GM12878 (cell line): Measurements from ENCODE around the gene UBE2I. TPM values are rescaled to one million over a fixed set of nuclear protein-coding genes. Genes with fewer than 3 reads are reported as not detected.

Experiments used
- ATAC-seq: fragments of 200-7000 bp; cut with Tn5 transposase; 3 replicates; pipeline ENCODE4 v1.9.1; 2020; ENCODE audit warnings: mild to moderate bottlenecking, moderate library complexity
- BruUV-seq: library from RNA; stranded (reverse); fragments of 400-500 nt; replicated peaks from 2 replicates; lab custom pipeline; 2021; lab: Mats Ljungman, UMichigan
- CTCF ChIA-PET: fragments of 300-600 bp; sonication (Branson Sonifier 250); formaldehyde crosslinking; extraction: SDS; loops from one replicate; lab custom pipeline; 2021; ENCODE audit warnings: inconsistent platforms; lab: Yijun Ruan, JAX
- POLR2A ChIA-PET: fragments of 350-600 bp; formaldehyde crosslinking; extraction: SDS; loops from one replicate; lab custom pipeline; 2021; ENCODE audit warnings: inconsistent platforms; lab: Charles Lee
- RAD21 ChIA-PET: fragments of 300-600 bp; sonication (Branson Sonifier 250); formaldehyde crosslinking; loops from one replicate; lab custom pipeline; 2023; ENCODE audit warnings: antibody characterized with exemption; ENCODE audit not compliant: unreplicated experiment; lab: Charles Lee
- SMC1A ChIA-PET: fragments of 300-600 bp; sonication (Branson Sonifier 250); formaldehyde crosslinking; loops from one replicate; lab custom pipeline; 2023; ENCODE audit not compliant: unreplicated experiment, uncharacterized antibody; lab: Charles Lee
- DNase-seq: peaks from one replicate; pipeline ENCODE4 v3.0.0-alpha.2; 2011; ENCODE audit warnings: low read depth, low spot score
- FAIRE-seq: peaks from 3 replicates; lab custom pipeline; 2011; peaks lifted over from hg19 to GRCh38; lab: Jason Lieb, UNC
- H2AFZ ChIP-seq: 2 replicates; pipeline ENCODE4 v1.6.0; 2011; ENCODE audit warnings: low read depth, low read length, control low read depth; ENCODE audit not compliant: control insufficient read depth
- H3K27ac ChIP-seq: 2 replicates; pipeline ENCODE4 v1.5.1; 2011; ENCODE audit warnings: control low read depth; ENCODE audit not compliant: control insufficient read depth, insufficient read depth
- H3K27me3 ChIP-seq, 2 experiments: replicated peaks in 1 of 2; 2 replicates each; pipeline versions ENCODE4 v1.6.0 to v1.6.1; 2011; ENCODE audit warnings: low read length in 1 of 2; ENCODE audit not compliant: control insufficient read depth in 2 of 2, insufficient read depth in 2 of 2
- H3K36me3 ChIP-seq, 2 experiments: 2 replicates each; pipeline ENCODE4 v1.5.1; 2011; ENCODE audit warnings: low read length in 1 of 2; ENCODE audit not compliant: control insufficient read depth in 2 of 2, insufficient read depth in 2 of 2
- H3K4me1 ChIP-seq: 2 replicates; pipeline ENCODE4 v1.6.1; 2011; ENCODE audit warnings: mild to moderate bottlenecking, low read length, moderate library complexity, mixed read lengths; ENCODE audit not compliant: control insufficient read depth, insufficient read depth
- H3K4me2 ChIP-seq: 2 replicates; pipeline ENCODE4 v1.6.0; 2011; ENCODE audit warnings: control low read depth; ENCODE audit not compliant: control insufficient read depth, insufficient read depth
- H3K4me3 ChIP-seq: fragments of 200-600 bp; sonication (generic); 2 replicates; pipeline ENCODE4 v1.5.1; 2016
- H3K79me2 ChIP-seq: 2 replicates; pipeline ENCODE4 v1.6.0; 2011; ENCODE audit warnings: low read length; ENCODE audit not compliant: control insufficient read depth, insufficient read depth
- H3K9ac ChIP-seq: 2 replicates; pipeline ENCODE4 v1.8.0; 2011; ENCODE audit warnings: low read length, control low read depth, mixed read lengths; ENCODE audit not compliant: control insufficient read depth, insufficient read depth
- H3K9me3 ChIP-seq: replicated peaks from 3 replicates; pipeline ENCODE4 v1.5.1; 2011; ENCODE audit warnings: mild to moderate bottlenecking, low read length; ENCODE audit not compliant: control insufficient read depth, insufficient read depth
- H4K20me1 ChIP-seq: 2 replicates; pipeline ENCODE4 v1.6.0; 2011; ENCODE audit not compliant: control insufficient read depth, insufficient read depth
- CHD2 ChIP-seq: IDR thresholded peaks from 2 replicates; pipeline ENCODE4 v1.6.1; 2011; ENCODE audit warnings: low read depth, low read length, improper control_type of control experiment, borderline replicate concordance
- RBBP5 ChIP-seq: fragments of 200-600 bp; sonication (generic); conservative IDR thresholded peaks from 2 replicates; pipeline ENCODE4 v1.6.1; 2016
- ZSCAN29 ChIP-seq: fragments of 450-650 bp; IDR thresholded peaks from 2 replicates; pipeline ENCODE4 v1.6.1; 2017; ENCODE audit warnings: mild to moderate bottlenecking, moderate library complexity
- WGBS: methylation state at CpG from one replicate; pipeline ENCODE4 v1.1.6; 2016; ENCODE audit warnings: low lambda C conversion rate; ENCODE audit not compliant: insufficient replicate concordance, insufficient coverage; ENCODE audit errors: missing lambda C conversion rate; 5-methylcytosine and 5-hydroxymethylcytosine counted together
- in situ Hi-C: fragments of 300-500 bp; cut with MboI; formaldehyde crosslinking; loops from 9 replicates; pipeline ENCODE4 v1.14.3; 2018; ENCODE audit warnings: mixed read lengths
- intact Hi-C: fragments of 100-400 bp; cut with micrococcal nuclease; formaldehyde crosslinking; loops from one replicate; pipeline ENCODE4 v1.14.2; 2022; ENCODE audit not compliant: unreplicated experiment
- polyA plus RNA-seq, 11 experiments: library from polyadenylated mRNA; depleted of rRNA in 4 of 11; unstranded in 6 of 11; stranded (reverse) in 5 of 11; fragments of >200 nt; fragmentation: Nextera tagmentation in 4 of 11; fragmentation: Illumina TruSeq in 1 of 11; extraction: Ambion mirVana in 4 of 11; extraction: Trizol in 1 of 11; gene quantifications; 1 replicate in 1 of 11; 2 replicates in 10 of 11; pipeline versions ENCODE4 v1.2.1 to v1.2.3, GENCODE V29; 2011 to 2016; ENCODE audit warnings: inconsistent platforms in 2 of 11, missing spikeins in 2 of 11, low read depth in 1 of 11
- total RNA-seq, 4 experiments: library from RNA; depleted of rRNA in 3 of 4; stranded (reverse); fragments of >200 nt in 3 of 4; fragmentation: Illumina TruSeq in 1 of 4; extraction: Trizol in 1 of 4; gene quantifications; 2 replicates each; pipeline versions ENCODE4 v1.2.1 to v1.2.3, GENCODE V29; 2013 to 2021
- TF ChIP-seq, protein P1 (sequence below): fragments of 450-650 bp; formaldehyde crosslinking; IDR thresholded peaks from 2 replicates; pipeline ENCODE4 v1.5.0; 2022; ENCODE audit warnings: mild to moderate bottlenecking, missing genetic modification characterization
- TF ChIP-seq, protein P2 (sequence below): IDR thresholded peaks from 2 replicates; pipeline ENCODE4 v1.6.1; 2012; ENCODE audit warnings: low read depth, low read length, improper control_type of control experiment

Gene UBE2I
- total and polyA plus RNA-seq, 10 of the 15 experiments (the other 5 are each of a cell fraction or from before 2014, with no cell fraction given), result 47.5 to 243 (median 194) TPM

DNA sequence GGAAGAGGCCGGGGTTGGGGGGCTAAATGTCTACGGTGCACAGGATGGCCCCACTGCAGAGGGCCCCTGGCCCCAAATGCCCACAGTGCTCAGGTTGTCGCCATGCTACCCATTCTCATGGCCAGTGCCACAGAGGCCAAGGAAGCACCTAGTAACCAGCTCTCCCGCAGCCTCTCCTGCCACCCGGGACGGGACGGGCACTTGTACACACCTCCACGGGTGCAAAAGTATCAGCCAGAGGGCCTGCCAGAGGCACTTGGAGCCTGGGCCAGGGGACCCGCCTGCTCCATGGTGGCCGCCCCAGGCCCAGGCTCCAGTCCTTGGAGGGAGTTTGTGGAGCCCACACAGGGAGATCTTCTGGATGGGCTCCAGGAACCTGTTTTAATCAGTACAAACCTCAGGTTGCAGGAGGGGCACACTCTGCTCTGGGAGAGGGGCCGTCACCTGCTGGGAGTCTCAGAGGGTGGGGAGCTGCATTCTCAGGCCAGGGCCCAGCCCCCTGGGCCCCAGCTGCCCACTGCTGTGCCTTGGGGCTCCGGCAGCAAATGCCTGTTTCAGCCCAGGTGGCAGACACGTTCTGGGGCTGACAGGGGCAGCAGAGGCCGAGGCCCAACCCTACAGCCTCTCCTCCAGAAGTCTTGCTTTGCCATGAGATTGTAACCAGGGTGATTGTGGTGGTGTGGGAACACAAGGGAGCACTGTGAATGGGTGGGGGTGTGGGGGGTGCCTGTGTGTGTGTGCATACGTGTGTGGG lies 45.7 kb upstream of the UBE2I start:
- no peak for ATAC-seq
- Histone ChIP-seq H3K27ac (no peak overlapping the region), H4K20me1 (no peaks in the 10 kb centered on the region), H3K79me2 (no peaks in the 10 kb centered on the region), H3K4me2 (no peak overlapping the region), H3K9ac (no peak overlapping the region), H3K4me1 (no peaks in the 10 kb centered on the region), H3K27me3 (no peaks in the 10 kb centered on the region; a peak in 1 of 4 replicates), H2AFZ (no peak overlapping the region), H3K4me3 (no peak overlapping the region), H3K36me3 (no peaks in the 10 kb centered on the region), H3K9me3 (no peaks in the 10 kb centered on the region)
- WGBS, result 52% methylated on average over 15 of the region's 15 CpGs
- SMC1A ChIA-PET, result no interaction called here
- CTCF ChIA-PET, result no interaction called here
- DNase-seq, result no peak
- FAIRE-seq, result no peak
- POLR2A ChIA-PET, result no interaction called here
- in situ Hi-C loops (no loop called here), intact Hi-C loops (no loop called here)
- BruUV-seq, result no TSS peak
- RAD21 ChIA-PET, result no interaction called here
- TF ChIP-seq, protein P1, sequence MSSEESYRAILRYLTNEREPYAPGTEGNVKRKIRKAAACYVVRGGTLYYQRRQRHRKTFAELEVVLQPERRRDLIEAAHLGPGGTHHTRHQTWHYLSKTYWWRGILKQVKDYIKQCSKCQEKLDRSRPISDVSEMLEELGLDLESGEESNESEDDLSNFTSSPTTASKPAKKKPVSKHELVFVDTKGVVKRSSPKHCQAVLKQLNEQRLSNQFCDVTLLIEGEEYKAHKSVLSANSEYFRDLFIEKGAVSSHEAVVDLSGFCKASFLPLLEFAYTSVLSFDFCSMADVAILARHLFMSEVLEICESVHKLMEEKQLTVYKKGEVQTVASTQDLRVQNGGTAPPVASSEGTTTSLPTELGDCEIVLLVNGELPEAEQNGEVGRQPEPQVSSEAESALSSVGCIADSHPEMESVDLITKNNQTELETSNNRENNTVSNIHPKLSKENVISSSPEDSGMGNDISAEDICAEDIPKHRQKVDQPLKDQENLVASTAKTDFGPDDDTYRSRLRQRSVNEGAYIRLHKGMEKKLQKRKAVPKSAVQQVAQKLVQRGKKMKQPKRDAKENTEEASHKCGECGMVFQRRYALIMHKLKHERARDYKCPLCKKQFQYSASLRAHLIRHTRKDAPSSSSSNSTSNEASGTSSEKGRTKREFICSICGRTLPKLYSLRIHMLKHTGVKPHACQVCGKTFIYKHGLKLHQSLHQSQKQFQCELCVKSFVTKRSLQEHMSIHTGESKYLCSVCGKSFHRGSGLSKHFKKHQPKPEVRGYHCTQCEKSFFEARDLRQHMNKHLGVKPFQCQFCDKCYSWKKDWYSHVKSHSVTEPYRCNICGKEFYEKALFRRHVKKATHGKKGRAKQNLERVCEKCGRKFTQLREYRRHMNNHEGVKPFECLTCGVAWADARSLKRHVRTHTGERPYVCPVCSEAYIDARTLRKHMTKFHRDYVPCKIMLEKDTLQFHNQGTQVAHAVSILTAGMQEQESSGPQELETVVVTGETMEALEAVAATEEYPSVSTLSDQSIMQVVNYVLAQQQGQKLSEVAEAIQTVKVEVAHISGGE (CRISPR knock-in tag), result no peak
- TF ChIP-seq CHD2 (no peak), ZSCAN29 (no peak), RBBP5 (no peak)
- TF ChIP-seq, protein P2, sequence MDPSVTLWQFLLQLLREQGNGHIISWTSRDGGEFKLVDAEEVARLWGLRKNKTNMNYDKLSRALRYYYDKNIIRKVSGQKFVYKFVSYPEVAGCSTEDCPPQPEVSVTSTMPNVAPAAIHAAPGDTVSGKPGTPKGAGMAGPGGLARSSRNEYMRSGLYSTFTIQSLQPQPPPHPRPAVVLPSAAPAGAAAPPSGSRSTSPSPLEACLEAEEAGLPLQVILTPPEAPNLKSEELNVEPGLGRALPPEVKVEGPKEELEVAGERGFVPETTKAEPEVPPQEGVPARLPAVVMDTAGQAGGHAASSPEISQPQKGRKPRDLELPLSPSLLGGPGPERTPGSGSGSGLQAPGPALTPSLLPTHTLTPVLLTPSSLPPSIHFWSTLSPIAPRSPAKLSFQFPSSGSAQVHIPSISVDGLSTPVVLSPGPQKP, result no peak
